Right lobe of liver (tissue), 6 donors: ENCODE results near the gene THOC7. TPM values are rescaled to one million over a fixed set of nuclear protein-coding genes. Genes with fewer than 3 reads are reported as not detected.

Experiments used
- ATAC-seq, 4 donors: fragments of 200-7000 bp; cut with Tn5 transposase; one replicate each; pipeline ENCODE4 v1.9.1; 2020; ENCODE audit warnings: mild to moderate bottlenecking in 4 of 4, moderate library complexity in 4 of 4
- DNase-seq, 3 donors: peaks; one replicate each; pipeline ENCODE4 v3.0.0-alpha.2; 2020
- H3K27ac ChIP-seq, 3 donors: fragments of 200-600 bp; one replicate each; pipeline ENCODE4 v1.8.0; 2022
- H3K27me3 ChIP-seq, 2 donors: fragments of 200-600 bp; one replicate each; pipeline ENCODE4 v1.8.0; 2022
- H3K36me3 ChIP-seq, 4 donors: fragments of 200-600 bp; sonication (generic) in 1 of 4; one replicate each; pipeline versions ENCODE4 v1.5.1 to v1.8.0; 2017 to 2022; ENCODE audit warnings: control low read depth in 1 of 4
- H3K4me1 ChIP-seq, 4 donors: fragments of 200-600 bp; sonication (generic) in 1 of 4; one replicate each; pipeline versions ENCODE4 v1.5.1 to v1.8.0; 2017 to 2022; ENCODE audit warnings: control low read depth in 1 of 4
- H3K4me3 ChIP-seq, 3 donors: fragments of 200-600 bp; one replicate each; pipeline ENCODE4 v1.8.0; 2022
- H3K9me3 ChIP-seq, 4 donors: fragments of 200-600 bp; sonication (generic) in 1 of 4; one replicate each; pipeline versions ENCODE4 v1.5.1 to v1.8.0; 2017 to 2022; ENCODE audit warnings: control low read depth in 1 of 4
- POLR2A ChIP-seq: fragments of 450-650 bp; IDR thresholded peaks from one replicate; pipeline ENCODE4 v1.6.1; 2017; ENCODE audit warnings: antibody characterized with exemption, mild to moderate bottlenecking
- WGBS: methylation state at CpG from one replicate; pipeline ENCODE4 v1.1.6; 2018; ENCODE audit warnings: low coverage, low lambda C conversion rate; ENCODE audit not compliant: insufficient coverage; ENCODE audit errors: missing lambda C conversion rate; 5-methylcytosine and 5-hydroxymethylcytosine counted together
- intact Hi-C, 2 donors: fragments of 100-400 bp; cut with DNase I; formaldehyde crosslinking; loops; one replicate each; pipeline versions ENCODE4 v1.11.2 to v1.14.1; 2022
- total RNA-seq, 6 experiments: library from RNA; depleted of rRNA in 2 of 6; stranded (reverse); fragments of >200 nt in 2 of 6; fragmentation: NEBNext Ultra II Directional in 3 of 6; extraction: Animal tissue kit (Norgen Biotek cat#: 25700) in 3 of 6; gene quantifications; one replicate each; pipeline versions ENCODE4 v1.1.0 to v1.2.4, GENCODE V29; 2016 to 2023
- TF ChIP-seq, protein P1 (sequence below), 4 donors: fragments of 200-600 bp in 3 of 4; fragments of 450-650 bp in 1 of 4; IDR thresholded peaks; one replicate each; pipeline versions ENCODE4 v1.5.1 to v1.8.0; 2016 to 2022; ENCODE audit warnings: antibody characterized with exemption in 4 of 4, mild to moderate bottlenecking in 2 of 4
- donor health status: DM: no; HTN: yes; CAD: no.
- donor health status: DM: no; HTN: no; CAD: no.
- donor health status: DM: no; HTN: no; CAD: no.
- donor health status: DM: no; HTN: yes; CAD: no.
- donor health status: DM: no; HTN: yes; CAD: no.

THOC7 gene
- total RNA-seq, 6 experiments from 2014 or later: 21.8 to 38.8 (median 28.7) TPM

- H3K4me1 ChIP-seq: no peaks in the 10 kb centered on the region
- TF ChIP-seq, protein P1, sequence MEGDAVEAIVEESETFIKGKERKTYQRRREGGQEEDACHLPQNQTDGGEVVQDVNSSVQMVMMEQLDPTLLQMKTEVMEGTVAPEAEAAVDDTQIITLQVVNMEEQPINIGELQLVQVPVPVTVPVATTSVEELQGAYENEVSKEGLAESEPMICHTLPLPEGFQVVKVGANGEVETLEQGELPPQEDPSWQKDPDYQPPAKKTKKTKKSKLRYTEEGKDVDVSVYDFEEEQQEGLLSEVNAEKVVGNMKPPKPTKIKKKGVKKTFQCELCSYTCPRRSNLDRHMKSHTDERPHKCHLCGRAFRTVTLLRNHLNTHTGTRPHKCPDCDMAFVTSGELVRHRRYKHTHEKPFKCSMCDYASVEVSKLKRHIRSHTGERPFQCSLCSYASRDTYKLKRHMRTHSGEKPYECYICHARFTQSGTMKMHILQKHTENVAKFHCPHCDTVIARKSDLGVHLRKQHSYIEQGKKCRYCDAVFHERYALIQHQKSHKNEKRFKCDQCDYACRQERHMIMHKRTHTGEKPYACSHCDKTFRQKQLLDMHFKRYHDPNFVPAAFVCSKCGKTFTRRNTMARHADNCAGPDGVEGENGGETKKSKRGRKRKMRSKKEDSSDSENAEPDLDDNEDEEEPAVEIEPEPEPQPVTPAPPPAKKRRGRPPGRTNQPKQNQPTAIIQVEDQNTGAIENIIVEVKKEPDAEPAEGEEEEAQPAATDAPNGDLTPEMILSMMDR (IDR thresholded peaks at IDR 0.05): no peak
- no peak for TF ChIP-seq POLR2A
- intact Hi-C loops: no loop called here
- H3K36me3 ChIP-seq: no peaks in the 10 kb centered on the region
- H3K9me3 ChIP-seq: no peaks in the 10 kb centered on the region
- DNase-seq: no peak
- 78% methylated on average over 3 of the region's 3 CpGs for WGBS
- no peak overlapping the region for H3K4me3 ChIP-seq
- H3K27me3 ChIP-seq: no peaks in the 10 kb centered on the region
- ATAC-seq: no peak
- no peak overlapping the region for H3K27ac ChIP-seq
Measured at GRCh38 chr3:63876260-63876659, 12.7 kb upstream of the THOC7 start.

DNA sequence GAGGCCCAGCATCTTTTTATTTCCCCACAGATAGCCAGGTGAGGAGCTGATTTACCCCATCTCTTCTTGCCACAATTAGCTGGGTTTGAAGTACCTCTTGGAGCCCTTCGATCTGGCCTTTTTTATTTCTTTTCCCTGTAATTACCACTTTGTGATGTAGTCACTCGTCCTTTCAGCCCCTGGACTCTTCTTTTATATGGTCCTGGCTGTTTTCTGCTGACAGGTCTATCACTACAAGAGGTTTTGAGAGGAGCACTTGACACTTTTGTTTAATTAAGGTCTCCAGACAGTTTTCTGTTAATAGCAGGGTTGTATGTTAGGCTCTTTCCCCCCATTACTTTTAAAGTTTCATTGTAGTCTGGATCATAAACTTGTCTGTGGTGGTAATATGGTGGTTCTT is 11.9 kb upstream of the THOC7 start:
- H3K27me3 ChIP-seq: no peaks in the 10 kb centered on the region
- no peak for ATAC-seq
- WGBS: 82% methylated on average over 2 of the region's 2 CpGs

GRCh38 chr3:63874769-63875168 is 11.2 kb upstream of the THOC7 start:
- intact Hi-C loops: no loop called here
- H3K27me3 ChIP-seq: no peaks in the 10 kb centered on the region
- TF ChIP-seq, protein P1 (IDR thresholded peaks at IDR 0.05): no peak
- no peak for TF ChIP-seq POLR2A
- H3K27ac ChIP-seq: no peak overlapping the region
- no peaks in the 10 kb centered on the region for H3K36me3 ChIP-seq
- no peaks in the 10 kb centered on the region for H3K9me3 ChIP-seq
- DNase-seq (no peak), ATAC-seq (peak in 3 of 4 donors; percentile 46 to 82 (median 52))
- no peak overlapping the region for H3K4me3 ChIP-seq
- no peaks in the 10 kb centered on the region for H3K4me1 ChIP-seq
- WGBS: 48% methylated on average over 3 of the region's 3 CpGs

More for the DNA sequence above, 11.9 kb upstream of the THOC7 start:
- Histone ChIP-seq H3K36me3 (no peaks in the 10 kb centered on the region), H3K9me3 (no peaks in the 10 kb centered on the region), H3K4me3 (no peak overlapping the region), H3K4me1 (no peaks in the 10 kb centered on the region), H3K27ac (no peak overlapping the region)
- no peak for TF ChIP-seq POLR2A
- TF ChIP-seq, protein P1 (IDR thresholded peaks at IDR 0.05): no peak
- intact Hi-C loops: no loop called here
- DNase-seq: no peak

GRCh38 chr3:63872135-63872924 is 8.7 kb upstream of the THOC7 start:
- no peak overlapping the region for H3K27ac ChIP-seq
- no peaks in the 10 kb centered on the region for H3K4me1 ChIP-seq
- DNase-seq (no peak), ATAC-seq (no peak)
- no peak overlapping the region for H3K4me3 ChIP-seq
- intact Hi-C loops: no loop called here
- 75% methylated on average over 2 of the region's 2 CpGs for WGBS
- TF ChIP-seq POLR2A: no peak
- TF ChIP-seq, protein P1 (IDR thresholded peaks at IDR 0.05): no peak
- H3K9me3 ChIP-seq: no peaks in the 10 kb centered on the region
- no peaks in the 10 kb centered on the region for H3K27me3 ChIP-seq
- H3K36me3 ChIP-seq: no peaks in the 10 kb centered on the region
